ENCODE measurements around the gene ZNF280B. TPM values are rescaled to one million over a fixed set of nuclear protein-coding genes. Genes with fewer than 3 reads are reported as not detected.

The ZNF280B gene
- total RNA-seq, 1 experiment from 2014 or later, result not detected

DNA sequence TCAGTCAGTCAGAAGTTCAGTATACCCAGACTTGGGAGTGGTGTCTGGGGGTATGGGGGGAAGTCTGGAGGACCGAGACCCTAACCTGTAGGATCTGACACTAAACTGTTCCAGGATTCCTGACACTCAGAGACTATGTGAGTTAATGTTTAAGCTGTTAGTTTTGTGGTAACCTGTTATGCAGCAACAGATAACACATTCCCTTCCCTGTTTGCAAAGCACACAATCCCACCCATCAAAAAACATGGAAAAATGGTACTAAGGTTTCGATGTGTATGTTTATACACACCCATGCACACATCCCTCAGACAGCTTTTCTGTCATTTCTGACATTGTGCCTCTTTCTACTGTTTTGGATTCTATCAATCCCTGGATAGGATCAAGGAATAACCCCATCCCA is 27.6 kb downstream of the ZNF280B start:
- no peaks in the 10 kb centered on the region for H3K36me3 Mint-ChIP-seq (ENCODE audit: insufficient read depth, unreplicated experiment)
- BruUV-seq (replicated peaks), result no TSS peak
- no peak overlapping the region for H3K4me3 Mint-ChIP-seq (ENCODE audit: unreplicated experiment)
- TF ChIP-seq, protein P1, sequence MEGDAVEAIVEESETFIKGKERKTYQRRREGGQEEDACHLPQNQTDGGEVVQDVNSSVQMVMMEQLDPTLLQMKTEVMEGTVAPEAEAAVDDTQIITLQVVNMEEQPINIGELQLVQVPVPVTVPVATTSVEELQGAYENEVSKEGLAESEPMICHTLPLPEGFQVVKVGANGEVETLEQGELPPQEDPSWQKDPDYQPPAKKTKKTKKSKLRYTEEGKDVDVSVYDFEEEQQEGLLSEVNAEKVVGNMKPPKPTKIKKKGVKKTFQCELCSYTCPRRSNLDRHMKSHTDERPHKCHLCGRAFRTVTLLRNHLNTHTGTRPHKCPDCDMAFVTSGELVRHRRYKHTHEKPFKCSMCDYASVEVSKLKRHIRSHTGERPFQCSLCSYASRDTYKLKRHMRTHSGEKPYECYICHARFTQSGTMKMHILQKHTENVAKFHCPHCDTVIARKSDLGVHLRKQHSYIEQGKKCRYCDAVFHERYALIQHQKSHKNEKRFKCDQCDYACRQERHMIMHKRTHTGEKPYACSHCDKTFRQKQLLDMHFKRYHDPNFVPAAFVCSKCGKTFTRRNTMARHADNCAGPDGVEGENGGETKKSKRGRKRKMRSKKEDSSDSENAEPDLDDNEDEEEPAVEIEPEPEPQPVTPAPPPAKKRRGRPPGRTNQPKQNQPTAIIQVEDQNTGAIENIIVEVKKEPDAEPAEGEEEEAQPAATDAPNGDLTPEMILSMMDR (IDR thresholded peaks at IDR 0.05; ENCODE audit: unreplicated experiment), result no peak
- no peaks in the 10 kb centered on the region for H3K9me3 Mint-ChIP-seq (ENCODE audit: unreplicated experiment)
- DNase-seq (ENCODE audit: unreplicated experiment), result no peak
- H3K27me3 Mint-ChIP-seq (ENCODE audit: insufficient read depth, unreplicated experiment), result peaks cover 19% of the 10 kb centered on the region
- no peak overlapping the region for H3K27ac Mint-ChIP-seq (ENCODE audit: low read depth, unreplicated experiment)
- CTCF ChIA-PET, result interaction anchor here (2.0 kb wide), 1 partner anchor 106 kb away, joined by 6 read pairs; no protein-coding TSS in a partner anchor
- intact Hi-C loops (cut with micrococcal nuclease), result no loop called here
- POLR2A ChIA-PET, result no interaction called here
- H3K4me1 Mint-ChIP-seq (ENCODE audit: insufficient read depth, unreplicated experiment), result no peaks in the 10 kb centered on the region

DNA sequence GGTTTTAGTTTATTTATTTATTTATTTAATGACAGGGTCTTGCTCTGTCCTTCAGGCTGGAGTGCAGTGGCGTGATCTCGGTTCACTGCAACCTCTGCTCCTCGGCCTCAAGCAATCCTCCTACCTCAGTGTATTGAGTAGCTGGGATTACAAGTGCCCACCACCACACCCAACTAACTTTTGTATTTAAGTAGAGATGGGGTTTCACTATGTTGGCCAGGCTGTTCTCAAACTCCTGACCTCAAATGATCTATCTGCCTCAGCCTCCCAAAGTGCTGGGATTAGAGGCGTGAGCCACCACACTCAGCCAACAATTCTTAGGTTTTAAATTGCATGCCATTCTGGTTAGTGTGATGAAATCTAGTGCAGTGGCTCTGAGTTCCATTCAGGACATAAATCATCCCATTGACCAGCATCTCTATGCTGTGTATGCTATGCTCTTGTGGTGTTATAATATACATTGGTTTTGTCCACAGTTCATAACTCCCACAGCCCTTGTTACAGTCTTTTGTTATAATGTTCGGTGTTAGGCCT is 28.5 kb downstream of the ZNF280B start:
- H3K27me3 Mint-ChIP-seq (ENCODE audit: insufficient read depth, unreplicated experiment), result peaks cover 10% of the 10 kb centered on the region
- BruUV-seq (replicated peaks), result no TSS peak
- intact Hi-C loops (cut with micrococcal nuclease), result no loop called here
- H3K27ac Mint-ChIP-seq (ENCODE audit: low read depth, unreplicated experiment), result no peak overlapping the region
- TF ChIP-seq, protein P1 (IDR thresholded peaks at IDR 0.05; ENCODE audit: unreplicated experiment), result no peak
- CTCF ChIA-PET, result interaction anchor here (0.6 to 1.6 kb wide), 3 partner anchors 10 to 230 kb away, joined by 3 read pairs; no protein-coding TSS in a partner anchor
- no peaks in the 10 kb centered on the region for H3K9me3 Mint-ChIP-seq (ENCODE audit: unreplicated experiment)
- no peak for DNase-seq (ENCODE audit: unreplicated experiment)
- POLR2A ChIA-PET, result no interaction called here
- H3K4me1 Mint-ChIP-seq (ENCODE audit: insufficient read depth, unreplicated experiment), result no peaks in the 10 kb centered on the region
- H3K4me3 Mint-ChIP-seq (ENCODE audit: unreplicated experiment), result no peak overlapping the region
- H3K36me3 Mint-ChIP-seq (ENCODE audit: insufficient read depth, unreplicated experiment), result no peaks in the 10 kb centered on the region

DNA sequence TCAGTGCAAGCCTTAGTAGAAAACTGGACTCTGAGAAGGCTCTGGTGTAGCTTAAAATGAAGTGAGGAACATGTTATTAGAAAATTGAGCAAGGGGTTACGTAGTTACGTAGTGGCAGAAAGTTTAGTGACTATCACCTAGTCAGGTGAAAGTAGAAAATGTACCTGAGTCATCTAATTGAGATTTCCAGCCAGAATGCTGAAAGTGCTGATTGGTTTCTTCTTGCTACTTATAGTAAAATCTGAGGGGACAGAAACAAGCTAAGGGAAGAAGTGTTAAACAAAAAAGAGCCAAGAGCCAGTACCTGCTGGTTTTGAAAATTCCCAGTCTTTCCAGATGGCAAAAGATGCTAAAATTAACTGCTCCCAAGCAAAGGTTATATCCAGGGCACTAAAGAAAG is 29.4 kb downstream of the ZNF280B start:
- CTCF ChIA-PET, result interaction anchor here (0.7 to 1.6 kb wide), 3 partner anchors 15 to 231 kb away, joined by 3 to 8 read pairs (median 3); no protein-coding TSS in a partner anchor

DNA sequence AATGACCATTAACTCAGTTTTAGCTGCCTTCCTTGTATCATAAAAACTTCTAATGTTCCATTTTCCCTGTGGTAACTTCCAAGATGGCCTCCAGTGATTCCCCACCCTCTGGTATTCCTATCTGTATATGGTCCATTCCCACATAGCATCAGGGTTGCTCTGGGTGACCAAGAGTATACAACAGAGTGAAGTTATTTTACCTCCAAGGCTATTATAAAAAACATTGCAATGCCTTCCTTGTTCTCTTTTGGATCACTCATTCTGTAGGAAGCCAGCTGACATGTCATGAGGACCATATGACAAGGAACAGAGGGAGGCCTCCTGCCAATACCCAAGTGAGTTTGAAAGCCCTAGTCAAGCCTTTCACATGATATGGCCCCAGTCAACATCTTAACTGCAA is 30.1 kb downstream of the ZNF280B start:
- no peaks in the 10 kb centered on the region for H3K27me3 Mint-ChIP-seq (ENCODE audit: insufficient read depth, unreplicated experiment)
- no peak overlapping the region for H3K27ac Mint-ChIP-seq (ENCODE audit: low read depth, unreplicated experiment)
- TF ChIP-seq, protein P1 (IDR thresholded peaks at IDR 0.05; ENCODE audit: unreplicated experiment), result no peak
- H3K4me1 Mint-ChIP-seq (ENCODE audit: insufficient read depth, unreplicated experiment), result no peaks in the 10 kb centered on the region
- no TSS peak for BruUV-seq (replicated peaks)
- no peak overlapping the region for H3K4me3 Mint-ChIP-seq (ENCODE audit: unreplicated experiment)
- ChIA-PET CTCF (interaction anchor here (1.6 kb wide), 1 partner anchor 231 kb away, joined by 3 read pairs; no protein-coding TSS in a partner anchor), POLR2A (no interaction called here)
- intact Hi-C loops (cut with micrococcal nuclease), result no loop called here
- no peaks in the 10 kb centered on the region for H3K36me3 Mint-ChIP-seq (ENCODE audit: insufficient read depth, unreplicated experiment)
- H3K9me3 Mint-ChIP-seq (ENCODE audit: unreplicated experiment), result no peaks in the 10 kb centered on the region
- DNase-seq (ENCODE audit: unreplicated experiment), result no peak

More for the DNA sequence above, 29.4 kb downstream of the ZNF280B start:
- TF ChIP-seq, protein P1 (IDR thresholded peaks at IDR 0.05; ENCODE audit: unreplicated experiment), result no peak
- no peak for DNase-seq (ENCODE audit: unreplicated experiment)
- no TSS peak for BruUV-seq (replicated peaks)
- Mint-ChIP-seq H3K27ac (ENCODE audit: low read depth, unreplicated experiment) (no peak overlapping the region), H3K9me3 (ENCODE audit: unreplicated experiment) (no peaks in the 10 kb centered on the region), H3K4me3 (ENCODE audit: unreplicated experiment) (no peak overlapping the region), H3K4me1 (ENCODE audit: insufficient read depth, unreplicated experiment) (no peaks in the 10 kb centered on the region), H3K36me3 (ENCODE audit: insufficient read depth, unreplicated experiment) (no peaks in the 10 kb centered on the region), H3K27me3 (ENCODE audit: insufficient read depth, unreplicated experiment) (peaks cover under 1% of the 10 kb centered on the region)
- POLR2A ChIA-PET, result no interaction called here
- intact Hi-C loops (cut with micrococcal nuclease), result no loop called here

All from MCF 10A (cell line).